Thyroid gland (tissue), 4 donors: Measurements from ENCODE around the gene MAPRE3.

Experiments used
- CTCF ChIP-seq, 6 experiments: fragments of 200-600 bp in 3 of 6; fragments of 450-650 bp in 3 of 6; sonication (generic) in 3 of 6; IDR thresholded peaks; one replicate each; pipeline ENCODE4 v1.5.1; 2016 to 2019; ENCODE audit warnings: antibody characterized with exemption in 6 of 6, mild to moderate bottlenecking in 2 of 6, inconsistent platforms in 1 of 6, moderate library complexity in 1 of 6
- POLR2A ChIP-seq, 2 donors: fragments of 450-650 bp; IDR thresholded peaks; one replicate each; pipeline ENCODE4 v1.6.1; 2017; ENCODE audit warnings: antibody characterized with exemption in 2 of 2, mild to moderate bottlenecking in 2 of 2, moderate library complexity in 1 of 2

- TF ChIP-seq CTCF (IDR thresholded peaks at IDR 0.05) (no peak), POLR2A (IDR thresholded peaks at IDR 0.05) (no peak)
Measured at GRCh38 chr2:26988058-26988860, 17.8 kb downstream of the MAPRE3 start.
